ENCODE measurements around the gene SLC22A2.
"Not testable (repeated sequence)": the region's sequence is repeated elsewhere in the genome, so short reads cannot be mapped to it uniquely, and the experiment has no call there.

Gene SLC22A2

GRCh38 chr6:160240691-160241084 is 17.9 kb downstream of the SLC22A2 start:
- FAIRE-seq, result no peak

- no peak for FAIRE-seq
These were observed 18.5 kb downstream of the SLC22A2 start for GRCh38 chr6:160239929-160240690.

- no peak for FAIRE-seq
These were observed 19.6 kb downstream of the SLC22A2 start for GRCh38 chr6:160238761-160239751.

- no peak for FAIRE-seq
These were observed 20.3 kb downstream of the SLC22A2 start for GRCh38 chr6:160238278-160238711.

DNA sequence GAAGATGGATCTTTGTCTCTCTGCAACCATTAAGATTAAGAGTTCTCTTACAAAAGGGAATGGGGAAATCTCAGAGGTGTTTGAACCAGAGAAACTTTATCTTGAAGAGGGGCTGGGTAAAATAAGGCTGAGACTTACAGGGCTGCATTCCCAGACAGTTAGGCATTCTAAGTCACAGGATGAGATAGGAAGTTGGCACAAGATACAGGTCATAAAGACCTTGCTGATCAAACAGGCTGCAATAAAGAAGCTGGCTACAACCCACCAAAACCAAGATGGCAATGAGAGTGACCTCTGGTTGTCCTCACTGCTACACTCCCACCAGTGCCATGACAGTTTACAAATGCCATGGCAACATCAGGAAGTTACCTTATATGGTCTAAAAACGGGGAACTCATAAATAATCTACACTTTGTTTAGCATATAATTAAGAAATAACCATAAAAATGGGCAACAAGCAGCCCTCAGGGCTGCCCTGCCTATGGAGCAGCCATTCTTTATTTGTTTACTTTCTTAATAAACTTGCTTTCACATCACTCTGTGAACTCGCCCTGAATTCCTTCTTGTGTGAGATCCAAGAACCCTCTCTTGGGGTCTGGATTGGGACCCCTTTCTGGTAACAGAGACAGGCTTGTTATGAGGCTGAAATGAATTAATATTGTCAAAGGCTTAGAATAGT is 20.9 kb downstream of the SLC22A2 start:
- FAIRE-seq, result not testable (repeated sequence)

- FAIRE-seq, result not testable (repeated sequence)
These were observed 22.3 kb downstream of the SLC22A2 start for GRCh38 chr6:160236235-160236872.

GRCh38 chr6:160233950-160234640 is 24.5 kb downstream of the SLC22A2 start:
- not testable (repeated sequence) for FAIRE-seq

DNA sequence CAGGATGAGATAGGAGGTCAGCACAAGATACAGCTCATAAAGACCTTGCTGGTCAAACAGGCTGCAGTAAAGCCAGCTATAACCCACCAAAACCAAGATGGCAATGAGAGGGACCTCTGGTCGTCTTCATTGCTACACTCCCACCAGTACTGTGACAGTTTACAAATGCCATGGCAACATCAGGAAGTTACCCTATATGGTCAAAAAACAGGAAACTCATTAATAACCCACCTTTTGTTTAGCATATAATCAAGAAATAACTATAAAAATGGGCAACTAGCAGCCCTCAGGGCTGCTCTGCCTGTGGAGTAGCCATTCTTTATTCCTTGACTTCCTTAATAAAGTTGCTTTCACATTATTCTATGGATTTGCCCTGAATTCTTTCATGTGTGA is 30.9 kb downstream of the SLC22A2 start:
- no peak for FAIRE-seq

GRCh38 chr6:160227038-160227768 is 31.4 kb downstream of the SLC22A2 start:
- no peak for FAIRE-seq

GRCh38 chr6:160226118-160226591 is 32.5 kb downstream of the SLC22A2 start:
- FAIRE-seq, result no peak

DNA sequence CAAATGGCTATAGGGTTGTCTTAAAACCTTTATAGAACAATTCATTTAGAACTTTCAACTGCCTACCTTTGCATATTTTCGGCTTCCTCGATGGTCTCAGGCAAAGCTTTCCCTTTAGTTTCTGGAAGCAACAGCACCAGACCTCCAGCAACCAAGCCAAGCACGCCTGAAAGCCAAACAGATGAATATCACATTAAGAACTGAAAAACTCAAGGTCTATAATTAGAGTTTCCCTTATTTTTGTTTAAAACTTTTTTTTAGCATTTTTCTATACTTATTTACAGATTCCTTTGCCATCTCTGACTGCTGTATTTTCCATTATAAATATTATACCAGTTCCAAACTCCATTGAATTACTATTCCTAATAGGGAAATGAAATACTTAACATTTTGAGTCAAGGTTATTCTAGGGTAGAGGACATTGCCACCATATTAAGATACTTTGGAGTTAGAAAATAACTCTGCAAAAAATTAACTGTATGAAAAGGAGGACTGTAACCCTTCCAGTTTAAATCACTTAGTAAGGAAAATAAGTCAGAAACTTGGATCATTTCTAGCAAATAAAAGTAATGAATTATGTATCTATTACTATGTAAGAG is 33.9 kb downstream of the SLC22A2 start:
- FAIRE-seq, result no peak

- no peak for FAIRE-seq
These were observed 36.1 kb downstream of the SLC22A2 start for GRCh38 chr6:160222491-160222890.

- FAIRE-seq, result no peak
These were observed 36.7 kb downstream of the SLC22A2 start for GRCh38 chr6:160221918-160222317.

DNA sequence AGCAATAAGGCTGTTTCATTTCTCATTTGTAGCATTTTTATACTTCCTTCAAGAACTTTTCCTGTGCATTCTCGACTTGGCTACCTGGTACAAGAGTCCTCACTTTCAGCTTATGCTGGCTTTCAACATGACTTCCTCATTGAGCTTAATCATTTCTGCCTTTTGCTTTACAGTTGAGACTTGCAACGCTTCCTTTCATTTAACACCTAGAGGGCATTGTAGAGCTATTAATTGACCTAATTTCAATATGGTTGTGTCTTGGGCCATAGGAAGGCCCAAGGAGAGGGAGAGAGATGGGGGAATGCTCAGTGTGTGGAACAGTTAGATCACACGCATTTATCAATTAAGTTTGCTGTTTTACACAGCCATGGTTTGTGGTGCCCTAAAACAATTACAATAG is 37.2 kb downstream of the SLC22A2 start:
- no peak for FAIRE-seq

DNA sequence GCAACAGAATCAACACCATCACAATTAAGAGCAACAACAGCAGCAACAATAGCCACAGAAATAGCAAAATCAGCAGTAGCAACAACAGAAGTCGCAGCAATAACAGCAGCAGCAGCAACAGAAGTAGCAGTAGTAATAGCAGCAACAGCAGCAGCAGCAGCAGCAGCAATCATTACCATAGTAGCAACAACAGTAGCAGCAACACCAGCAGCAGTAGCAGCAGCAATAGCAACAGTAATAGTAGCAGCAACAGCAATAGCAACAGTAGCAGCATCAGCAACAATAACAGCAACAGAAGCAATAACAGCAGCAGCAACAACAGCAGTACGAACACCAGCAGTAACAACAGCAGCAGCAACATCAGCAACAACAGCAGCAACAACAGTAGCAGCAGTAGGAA is 39.8 kb downstream of the SLC22A2 start:
- no peak for FAIRE-seq

DNA sequence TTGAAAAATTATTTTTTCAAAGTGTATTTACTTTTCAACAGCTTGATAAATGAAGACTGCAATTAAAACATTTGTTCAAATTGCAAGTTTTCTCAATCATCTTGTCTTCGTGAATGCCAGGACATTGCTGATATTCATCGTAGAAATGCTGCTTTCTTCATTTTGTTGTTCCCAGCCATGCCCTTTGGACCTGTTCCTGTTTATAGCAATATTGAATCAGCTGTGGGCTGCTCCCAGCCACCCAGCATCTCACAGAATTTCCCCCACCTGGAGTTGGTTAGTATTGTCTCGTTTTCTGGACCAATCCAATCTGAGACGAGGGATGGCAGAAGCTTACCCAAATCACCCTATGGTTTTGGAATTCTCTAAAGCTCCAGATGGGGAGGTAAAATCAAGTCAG is 40.8 kb downstream of the SLC22A2 start:
- no peak for FAIRE-seq

DNA sequence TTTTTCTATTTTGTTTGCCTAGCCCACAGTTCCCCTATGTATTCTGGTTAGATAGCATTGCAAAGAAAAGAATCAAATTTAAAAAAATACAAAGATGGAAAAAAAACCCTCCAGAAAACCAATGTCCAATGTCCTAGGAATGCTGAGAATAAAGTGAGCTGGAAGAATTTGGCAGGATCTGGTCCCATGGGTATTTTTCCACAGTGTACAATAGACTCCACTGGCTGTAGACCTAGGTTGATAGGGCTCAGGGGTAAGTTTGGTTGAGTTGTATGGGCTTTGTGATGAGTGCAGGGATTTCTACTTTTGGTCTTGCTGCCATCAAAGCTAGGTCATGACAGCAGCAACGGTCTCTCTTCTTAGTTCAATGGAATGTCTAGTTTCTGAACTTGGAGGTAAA is 41.5 kb downstream of the SLC22A2 start:
- no peak for FAIRE-seq

GRCh38 chr6:160215232-160215631 is 43.4 kb downstream of the SLC22A2 start:
- FAIRE-seq, result no peak

GRCh38 chr6:160207618-160208017 is 51.0 kb downstream of the SLC22A2 start:
- no peak for FAIRE-seq

- FAIRE-seq, result no peak
These were observed 53.9 kb downstream of the SLC22A2 start for GRCh38 chr6:160204710-160205109.

DNA sequence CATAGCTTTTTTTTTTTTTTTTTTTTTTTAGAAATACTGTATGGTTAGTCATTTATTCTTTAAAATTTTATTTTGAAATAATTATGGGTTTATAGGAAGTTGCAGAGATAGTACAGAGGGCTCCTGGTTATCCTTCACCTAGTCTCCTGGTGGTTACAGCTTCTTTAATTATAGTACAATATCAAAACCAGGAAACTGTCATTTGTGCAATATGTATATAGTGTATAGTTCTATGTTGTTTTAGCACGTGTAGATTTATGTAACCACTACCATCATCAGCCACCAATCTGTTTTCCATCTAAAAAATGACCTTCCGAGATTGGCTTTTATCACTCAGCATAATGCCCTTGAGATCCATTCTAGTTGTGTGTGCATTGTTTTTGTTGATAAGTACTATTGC is 54.7 kb downstream of the SLC22A2 start:
- no peak for FAIRE-seq

Data from colon (tissue), 2 donors.